Neural progenitor cell (in vitro differentiated cells): Measurements from ENCODE around the gene KIT. TPM values are rescaled to one million over a fixed set of nuclear protein-coding genes. Genes with fewer than 3 reads are reported as not detected.

Experiments used
- DNase-seq: peaks from one replicate; pipeline ENCODE4 v3.0.0-alpha.2; 2016; ENCODE audit warnings: low spot score
- H2AFZ ChIP-seq: fragments of 200-600 bp; sonication (generic); replicated peaks from 2 replicates; pipeline ENCODE4 v1.6.1; 2016; ENCODE audit warnings: antibody characterized with exemption
- H3F3A ChIP-seq: fragments of 200-600 bp; sonication (generic); 2 replicates; pipeline ENCODE4 v1.6.1; 2016; ENCODE audit warnings: antibody characterized with exemption, low read depth
- H3K27ac ChIP-seq: fragments of 200-600 bp; sonication (generic); 2 replicates; pipeline ENCODE4 v1.5.1; 2016; ENCODE audit warnings: mild to moderate bottlenecking
- H3K27me3 ChIP-seq: fragments of 200-600 bp; sonication (generic); 2 replicates; pipeline ENCODE4 v1.6.1; 2016; ENCODE audit warnings: mild to moderate bottlenecking, moderate library complexity
- H3K36me3 ChIP-seq: fragments of 200-600 bp; sonication (generic); 2 replicates; pipeline ENCODE4 v1.5.1; 2016
- H3K4me1 ChIP-seq: fragments of 200-600 bp; sonication (generic); 2 replicates; pipeline ENCODE4 v1.6.1; 2016; ENCODE audit warnings: mixed run types
- H3K4me2 ChIP-seq: fragments of 200-600 bp; sonication (generic); 2 replicates; pipeline ENCODE4 v1.6.1; 2016
- H3K4me3 ChIP-seq: fragments of 200-600 bp; sonication (generic); 2 replicates; pipeline ENCODE4 v1.5.1; 2016
- H3K79me2 ChIP-seq: fragments of 200-600 bp; sonication (generic); 2 replicates; pipeline ENCODE4 v1.6.1; 2016; ENCODE audit warnings: low read depth
- H3K9ac ChIP-seq: fragments of 200-600 bp; sonication (generic); 2 replicates; pipeline ENCODE4 v1.6.1; 2016
- H3K9me3 ChIP-seq: fragments of 200-600 bp; sonication (generic); 2 replicates; pipeline ENCODE4 v1.5.1; 2016; ENCODE audit warnings: low read depth
- H4K20me1 ChIP-seq: fragments of 200-600 bp; sonication (generic); 2 replicates; pipeline ENCODE4 v1.6.1; 2016; ENCODE audit warnings: low read depth
- H3K27ac Mint-ChIP-seq: 3 replicates; pipeline ENCODE4 v1.8.0; 2021; ENCODE audit warnings: mixed read lengths
- H3K27me3 Mint-ChIP-seq: 2 replicates; pipeline ENCODE4 v1.8.0; 2022; ENCODE audit warnings: low read depth, mild to moderate bottlenecking, inconsistent platforms, moderate library complexity, mixed read lengths; ENCODE audit not compliant: insufficient read depth
- H3K36me3 Mint-ChIP-seq: 3 replicates; pipeline ENCODE4 v1.8.0; 2021; ENCODE audit warnings: mixed read lengths
- H3K4me1 Mint-ChIP-seq: 3 replicates; pipeline ENCODE4 v1.8.0; 2021; ENCODE audit warnings: mixed read lengths
- H3K4me3 Mint-ChIP-seq: 3 replicates; pipeline ENCODE4 v1.8.0; 2021; ENCODE audit warnings: mild to moderate bottlenecking, moderate library complexity, mixed read lengths
- H3K9me3 Mint-ChIP-seq: 3 replicates; pipeline ENCODE4 v1.8.0; 2020; ENCODE audit warnings: mixed read lengths
- CTCF ChIP-seq: fragments of 200-600 bp; sonication (generic); IDR thresholded peaks from 2 replicates; pipeline ENCODE4 v1.5.1; 2017; ENCODE audit warnings: antibody characterized with exemption, mild to moderate bottlenecking
- EZH2 ChIP-seq: fragments of 200-600 bp; sonication (generic); IDR thresholded peaks from 2 replicates; pipeline ENCODE4 v1.6.1; 2017; ENCODE audit warnings: antibody characterized with exemption, mild to moderate bottlenecking, moderate library complexity
- EZH2phosphoT487 ChIP-seq: fragments of 200-600 bp; sonication (generic); IDR thresholded peaks from 2 replicates; pipeline ENCODE4 v1.6.1; 2017; ENCODE audit warnings: antibody characterized with exemption
- total RNA-seq: library from RNA; depleted of rRNA; stranded (reverse); fragments of >200 nt; gene quantifications from 2 replicates; pipeline ENCODE4 v1.2.3, GENCODE V29; 2015; ENCODE audit warnings: low replicate concordance

The KIT gene
- total RNA-seq, 1 donor from 2014 or later = 4.6 TPM

GRCh38 chr4:54662123-54662522 lies 4.4 kb downstream of the KIT start:
- H3K27me3 ChIP-seq = peaks cover 52% of the 10 kb centered on the region
- no peak overlapping the region for H2AFZ ChIP-seq
- no peak overlapping the region for H3K4me2 ChIP-seq
- Mint-ChIP-seq H3K9me3 (no peaks in the 10 kb centered on the region), H3K36me3 (peaks cover 6% of the 10 kb centered on the region), H3K4me1 (peaks cover 31% of the 10 kb centered on the region), H3K27ac (no peak overlapping the region), H3K4me3 (no peak overlapping the region), H3K27me3 (peaks cover 18% of the 10 kb centered on the region)
- H3K4me1 ChIP-seq = peaks cover 13% of the 10 kb centered on the region
- H3K9me3 ChIP-seq = no peaks in the 10 kb centered on the region
- DNase-seq = no peak
- H4K20me1 ChIP-seq = peaks cover 5% of the 10 kb centered on the region
- no peaks in the 10 kb centered on the region for H3K79me2 ChIP-seq
- no peak overlapping the region for H3K4me3 ChIP-seq
- H3K27ac ChIP-seq = no peak overlapping the region
- H3K9ac ChIP-seq = no peak overlapping the region
- H3K36me3 ChIP-seq = no peaks in the 10 kb centered on the region
- peaks cover 25% of the 10 kb centered on the region for H3F3A ChIP-seq
- no peak for TF ChIP-seq EZH2
- no peak for TF ChIP-seq CTCF
- TF ChIP-seq EZH2phosphoT487 = no peak

- H2AFZ ChIP-seq = no peak overlapping the region
- no peaks in the 10 kb centered on the region for H3K9me3 ChIP-seq
- H3K79me2 ChIP-seq = no peaks in the 10 kb centered on the region
- Mint-ChIP-seq H3K4me1 (peaks cover 31% of the 10 kb centered on the region), H3K36me3 (peaks cover 6% of the 10 kb centered on the region), H3K27ac (no peak overlapping the region), H3K9me3 (no peaks in the 10 kb centered on the region), H3K4me3 (no peak overlapping the region), H3K27me3 (peaks cover 13% of the 10 kb centered on the region)
- TF ChIP-seq CTCF = no peak
- no peak for TF ChIP-seq EZH2phosphoT487
- no peak for TF ChIP-seq EZH2
- peaks cover 13% of the 10 kb centered on the region for H3K4me1 ChIP-seq
- no peak overlapping the region for H3K9ac ChIP-seq
- peaks cover 5% of the 10 kb centered on the region for H4K20me1 ChIP-seq
- DNase-seq = no peak
- peaks cover 43% of the 10 kb centered on the region for H3K27me3 ChIP-seq
- H3K4me2 ChIP-seq = no peak overlapping the region
- no peaks in the 10 kb centered on the region for H3K36me3 ChIP-seq
- peaks cover 19% of the 10 kb centered on the region for H3F3A ChIP-seq
- H3K27ac ChIP-seq = no peak overlapping the region
- no peak overlapping the region for H3K4me3 ChIP-seq
These were observed 5.3 kb downstream of the KIT start for GRCh38 chr4:54662901-54663585.

- Histone ChIP-seq H3K79me2 (no peaks in the 10 kb centered on the region), H3K9me3 (no peaks in the 10 kb centered on the region), H3K9ac (no peak overlapping the region), H3F3A (peaks cover 8% of the 10 kb centered on the region), H4K20me1 (peaks cover 5% of the 10 kb centered on the region), H2AFZ (no peak overlapping the region), H3K4me2 (no peak overlapping the region), H3K36me3 (no peaks in the 10 kb centered on the region), H3K4me3 (no peak overlapping the region), H3K4me1 (peaks cover 18% of the 10 kb centered on the region), H3K27me3 (peaks cover 29% of the 10 kb centered on the region), H3K27ac (no peak overlapping the region)
- no peak for DNase-seq
- H3K9me3 Mint-ChIP-seq = no peaks in the 10 kb centered on the region
- peaks cover 9% of the 10 kb centered on the region for H3K27me3 Mint-ChIP-seq
- H3K4me1 Mint-ChIP-seq = peaks cover 28% of the 10 kb centered on the region
- peaks cover 6% of the 10 kb centered on the region for H3K36me3 Mint-ChIP-seq
- TF ChIP-seq EZH2 (no peak), CTCF (no peak), EZH2phosphoT487 (no peak)
- H3K27ac Mint-ChIP-seq = no peak overlapping the region
- no peak overlapping the region for H3K4me3 Mint-ChIP-seq
These were observed 6.6 kb downstream of the KIT start for GRCh38 chr4:54664400-54664799.
